ENCODE results near the gene NELL1. TPM values are rescaled to one million over a fixed set of nuclear protein-coding genes. Genes with fewer than 3 reads are reported as not detected.

The NELL1 gene
- total RNA-seq, 4 donors from 2014 or later: not detected

DNA sequence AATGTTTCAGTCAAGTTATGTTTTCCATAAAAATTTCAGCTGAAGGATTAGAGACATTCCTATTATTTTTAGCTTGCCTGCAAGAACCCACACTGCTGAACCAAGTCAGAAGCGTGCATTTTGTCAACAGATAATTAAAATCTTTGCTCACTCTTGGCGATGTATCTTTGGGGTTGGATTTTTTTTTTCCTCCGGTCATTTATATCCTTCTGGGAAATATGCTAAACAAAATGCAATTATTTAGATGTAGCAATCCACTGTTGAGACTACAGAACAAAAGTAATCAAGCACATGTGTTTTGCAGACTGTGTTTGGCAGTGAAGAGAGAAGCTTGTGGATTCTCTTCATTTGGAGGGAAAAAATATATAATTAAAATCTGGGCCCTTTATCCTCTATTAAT, 15.3 kb upstream of the NELL1 start:
- TF ChIP-seq, protein P1, sequence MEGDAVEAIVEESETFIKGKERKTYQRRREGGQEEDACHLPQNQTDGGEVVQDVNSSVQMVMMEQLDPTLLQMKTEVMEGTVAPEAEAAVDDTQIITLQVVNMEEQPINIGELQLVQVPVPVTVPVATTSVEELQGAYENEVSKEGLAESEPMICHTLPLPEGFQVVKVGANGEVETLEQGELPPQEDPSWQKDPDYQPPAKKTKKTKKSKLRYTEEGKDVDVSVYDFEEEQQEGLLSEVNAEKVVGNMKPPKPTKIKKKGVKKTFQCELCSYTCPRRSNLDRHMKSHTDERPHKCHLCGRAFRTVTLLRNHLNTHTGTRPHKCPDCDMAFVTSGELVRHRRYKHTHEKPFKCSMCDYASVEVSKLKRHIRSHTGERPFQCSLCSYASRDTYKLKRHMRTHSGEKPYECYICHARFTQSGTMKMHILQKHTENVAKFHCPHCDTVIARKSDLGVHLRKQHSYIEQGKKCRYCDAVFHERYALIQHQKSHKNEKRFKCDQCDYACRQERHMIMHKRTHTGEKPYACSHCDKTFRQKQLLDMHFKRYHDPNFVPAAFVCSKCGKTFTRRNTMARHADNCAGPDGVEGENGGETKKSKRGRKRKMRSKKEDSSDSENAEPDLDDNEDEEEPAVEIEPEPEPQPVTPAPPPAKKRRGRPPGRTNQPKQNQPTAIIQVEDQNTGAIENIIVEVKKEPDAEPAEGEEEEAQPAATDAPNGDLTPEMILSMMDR (IDR thresholded peaks at IDR 0.05 in 4 of 5, conservative IDR thresholded peaks at IDR 0.05 in 1 of 5): no peak
- no peak for TF ChIP-seq POLR2A (IDR thresholded peaks at IDR 0.05)
- intact Hi-C loops (cut with DNase I; ENCODE audit: low total_unique reads): no loop called here
- Histone ChIP-seq H3K27me3 (peaks cover 3 to 17% (median 4%) of the 10 kb centered on the region in 3 donors), H3K27ac (no peak overlapping the region), H3K36me3 (no peaks in the 10 kb centered on the region), H3K4me3 (no peak overlapping the region), H3K9me3 (no peaks in the 10 kb centered on the region), H3K4me1 (no peaks in the 10 kb centered on the region)
- ATAC-seq (no peak), DNase-seq (no peak)
- in situ Hi-C loops (cut with MboI; ENCODE audit: low sequenced_read_pairs in 4 of 4): no loop called here

GRCh38 chr11:20656901-20657300, 12.5 kb upstream of the NELL1 start:
- Histone ChIP-seq H3K27me3 (peaks cover 3 to 13% (median 4%) of the 10 kb centered on the region in 3 donors), H3K4me3 (no peak overlapping the region), H3K4me1 (no peaks in the 10 kb centered on the region), H3K27ac (no peak overlapping the region), H3K9me3 (no peaks in the 10 kb centered on the region), H3K36me3 (no peaks in the 10 kb centered on the region)
- no peak for ATAC-seq
- in situ Hi-C loops (cut with MboI; ENCODE audit: low sequenced_read_pairs in 4 of 4) (no loop called here), intact Hi-C loops (cut with DNase I; ENCODE audit: low total_unique reads) (no loop called here)
- TF ChIP-seq POLR2A (IDR thresholded peaks at IDR 0.05): no peak
- TF ChIP-seq, protein P1 (IDR thresholded peaks at IDR 0.05 in 4 of 5, conservative IDR thresholded peaks at IDR 0.05 in 1 of 5): no peak
- no peak for DNase-seq

DNA sequence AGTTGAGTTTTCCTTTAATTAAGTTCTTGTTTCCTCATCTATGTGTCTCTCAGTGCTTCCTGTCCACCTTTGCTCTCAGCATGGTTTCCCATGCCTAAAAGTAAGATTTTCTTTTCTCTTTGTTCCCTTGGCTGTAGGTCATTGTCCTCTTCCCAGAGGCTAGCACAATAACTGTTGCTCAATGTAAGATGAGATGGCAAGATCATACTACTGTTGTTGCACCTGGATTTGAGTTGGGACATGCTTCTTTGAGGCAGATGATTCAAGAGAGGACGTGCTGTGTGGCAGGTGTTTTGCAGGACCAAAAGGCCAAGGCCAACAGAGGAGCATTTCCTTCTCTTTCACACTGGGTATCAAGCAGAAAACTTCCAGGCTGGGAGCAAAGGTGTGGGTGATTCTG, 11.3 kb upstream of the NELL1 start:
- no peak overlapping the region for H3K27ac ChIP-seq
- intact Hi-C loops (cut with DNase I; ENCODE audit: low total_unique reads) (no loop called here), in situ Hi-C loops (cut with MboI; ENCODE audit: low sequenced_read_pairs in 4 of 4) (no loop called here)
- DNase-seq (no peak), ATAC-seq (no peak)
- no peaks in the 10 kb centered on the region for H3K4me1 ChIP-seq
- TF ChIP-seq, protein P1 (IDR thresholded peaks at IDR 0.05 in 4 of 5, conservative IDR thresholded peaks at IDR 0.05 in 1 of 5): no peak
- no peak for TF ChIP-seq POLR2A (IDR thresholded peaks at IDR 0.05)
- H3K27me3 ChIP-seq: peaks cover 0 to 4% (median 3%) of the 10 kb centered on the region in 3 donors
- H3K4me3 ChIP-seq: no peak overlapping the region
- no peaks in the 10 kb centered on the region for H3K9me3 ChIP-seq
- no peaks in the 10 kb centered on the region for H3K36me3 ChIP-seq

GRCh38 chr11:20661445-20661844, 7.9 kb upstream of the NELL1 start:
- H3K27me3 ChIP-seq: peaks cover 0 to 3% (median 0%) of the 10 kb centered on the region in 3 donors
- H3K36me3 ChIP-seq: no peaks in the 10 kb centered on the region
- no peaks in the 10 kb centered on the region for H3K4me1 ChIP-seq
- TF ChIP-seq POLR2A (IDR thresholded peaks at IDR 0.05): no peak
- TF ChIP-seq, protein P1 (IDR thresholded peaks at IDR 0.05 in 4 of 5, conservative IDR thresholded peaks at IDR 0.05 in 1 of 5): no peak
- no peak overlapping the region for H3K27ac ChIP-seq
- intact Hi-C loops (cut with DNase I; ENCODE audit: low total_unique reads): no loop called here
- in situ Hi-C loops (cut with MboI; ENCODE audit: low sequenced_read_pairs in 4 of 4): loop anchor here in 1 of 4 donors (10.0 kb wide), 1 partner anchor 1473 kb away; no protein-coding TSS in a partner anchor
- H3K9me3 ChIP-seq: no peaks in the 10 kb centered on the region
- no peak for ATAC-seq
- DNase-seq: no peak
- H3K4me3 ChIP-seq: no peak overlapping the region

- H3K9me3 ChIP-seq: no peaks in the 10 kb centered on the region
- no peak for DNase-seq
- H3K4me1 ChIP-seq: no peaks in the 10 kb centered on the region
- no peak overlapping the region for H3K4me3 ChIP-seq
- no peak overlapping the region for H3K27ac ChIP-seq
- TF ChIP-seq, protein P1 (IDR thresholded peaks at IDR 0.05 in 4 of 5, conservative IDR thresholded peaks at IDR 0.05 in 1 of 5): no peak
- TF ChIP-seq POLR2A (IDR thresholded peaks at IDR 0.05): no peak
- H3K36me3 ChIP-seq: no peaks in the 10 kb centered on the region
- in situ Hi-C loops (cut with MboI; ENCODE audit: low sequenced_read_pairs in 4 of 4): loop anchor here in 1 of 4 donors (10.0 kb wide), 1 partner anchor 1473 kb away; no protein-coding TSS in a partner anchor
- ATAC-seq: no peak
- peaks cover 0 to 3% (median 3%) of the 10 kb centered on the region in 3 donors for H3K27me3 ChIP-seq
- intact Hi-C loops (cut with DNase I; ENCODE audit: low total_unique reads): no loop called here
Measured at GRCh38 chr11:20661850-20662249, 7.5 kb upstream of the NELL1 start.
